NOMO-1 treated with DMSO at 0.1 percent for 48 hours (cell line): Measurements from ENCODE around the gene IL20.
"Not testable (repeated sequence)": the region's sequence is repeated elsewhere in the genome, so short reads cannot be mapped to it uniquely, and the experiment has no call there.

Experiments
- DNase-seq: peaks from one replicate; lab custom pipeline; 2025; ENCODE audit not compliant: unreplicated experiment; lab: John Stamatoyannopoulos, UW

IL20 gene

DNA sequence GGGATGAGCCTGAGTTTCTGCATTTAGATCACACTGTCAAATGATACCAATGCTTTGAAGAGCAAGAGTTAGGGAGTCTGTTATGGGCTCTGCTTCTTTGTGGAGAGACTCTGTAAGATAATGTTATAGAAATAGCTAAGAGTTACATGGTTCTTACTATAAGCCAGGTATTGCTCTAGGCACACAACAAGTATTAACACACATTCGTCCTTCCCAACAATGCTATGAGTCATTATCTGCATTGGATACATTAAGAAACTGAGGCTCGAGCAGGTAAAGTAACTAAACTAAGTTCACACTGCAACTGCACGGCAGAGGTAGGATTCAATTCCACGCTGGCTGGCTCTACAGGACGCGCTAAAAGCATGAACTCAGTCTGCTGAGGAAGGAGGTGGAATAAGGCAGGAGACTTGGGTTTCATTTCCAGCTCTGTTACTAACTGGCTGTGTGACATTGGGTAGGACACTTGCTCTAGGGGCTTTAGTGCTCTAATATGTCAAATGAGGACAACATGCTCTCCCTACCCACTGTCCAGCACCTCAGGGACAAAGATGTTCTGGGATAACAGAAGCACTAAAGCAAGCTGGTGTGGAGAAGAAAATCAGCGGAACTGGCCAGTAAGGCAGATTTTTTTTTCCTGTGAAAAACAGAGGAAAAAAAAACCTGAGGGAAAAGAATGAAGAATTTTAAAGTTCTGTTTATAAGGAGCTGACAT is 23.7 kb upstream of the IL20 start:
- no peak for DNase-seq

DNA sequence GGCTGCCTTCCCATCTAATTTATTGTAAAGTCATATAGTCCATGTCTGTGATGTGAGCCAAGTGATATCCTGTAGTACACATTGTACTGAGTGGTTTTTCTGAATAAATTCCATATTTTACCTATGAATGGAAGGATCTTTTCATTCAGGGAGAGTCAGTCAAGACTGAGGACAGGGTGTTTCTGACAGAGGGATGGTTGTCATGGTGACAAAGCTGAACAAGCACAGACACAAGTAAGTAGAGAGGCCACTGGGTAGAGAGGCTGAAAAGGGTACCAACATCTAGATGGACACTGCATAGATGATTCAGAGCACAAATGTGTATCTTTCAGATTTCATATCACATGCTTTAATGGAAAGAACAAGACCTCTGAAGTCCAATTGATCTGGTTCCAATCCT is 22.6 kb upstream of the IL20 start:
- DNase-seq = no peak

DNA sequence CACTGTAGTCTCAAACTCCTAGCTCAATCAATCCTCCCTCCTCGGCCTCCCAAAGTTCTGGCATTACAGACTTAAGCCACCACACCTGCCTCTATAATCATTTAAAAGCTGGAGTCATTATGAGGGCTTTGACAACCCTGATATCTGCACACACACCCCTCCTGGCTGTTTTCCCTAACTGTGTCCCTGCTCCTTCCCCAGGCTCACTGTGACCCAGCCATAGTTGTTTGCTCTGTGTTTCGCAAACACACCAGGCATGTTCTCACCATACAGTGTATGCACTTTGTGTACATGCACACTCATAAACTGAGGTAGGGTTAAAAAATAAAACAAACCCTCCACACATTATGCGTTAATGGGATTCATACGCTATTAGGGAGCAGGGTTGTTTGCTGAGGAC is 21.8 kb upstream of the IL20 start:
- DNase-seq = no peak

DNA sequence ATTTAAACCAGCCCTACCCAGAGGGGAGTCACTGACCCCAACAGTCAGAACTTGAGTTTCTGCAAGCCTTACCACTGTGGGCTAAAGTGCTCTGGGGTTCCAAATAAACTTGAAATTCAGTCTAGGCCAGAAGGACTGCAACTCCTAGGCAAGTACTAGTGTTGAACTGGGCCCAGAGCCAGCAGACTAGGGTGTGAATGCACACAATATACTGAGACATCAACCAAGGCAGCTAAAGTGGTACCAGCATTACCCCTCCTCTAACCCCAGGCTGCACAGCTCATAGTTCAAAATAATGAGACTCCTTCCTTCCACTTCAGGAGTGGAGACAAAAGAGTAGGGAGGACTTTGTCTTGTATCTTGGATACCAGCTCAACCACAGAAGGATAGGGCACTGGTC is 18.9 kb upstream of the IL20 start:
- DNase-seq = no peak

DNA sequence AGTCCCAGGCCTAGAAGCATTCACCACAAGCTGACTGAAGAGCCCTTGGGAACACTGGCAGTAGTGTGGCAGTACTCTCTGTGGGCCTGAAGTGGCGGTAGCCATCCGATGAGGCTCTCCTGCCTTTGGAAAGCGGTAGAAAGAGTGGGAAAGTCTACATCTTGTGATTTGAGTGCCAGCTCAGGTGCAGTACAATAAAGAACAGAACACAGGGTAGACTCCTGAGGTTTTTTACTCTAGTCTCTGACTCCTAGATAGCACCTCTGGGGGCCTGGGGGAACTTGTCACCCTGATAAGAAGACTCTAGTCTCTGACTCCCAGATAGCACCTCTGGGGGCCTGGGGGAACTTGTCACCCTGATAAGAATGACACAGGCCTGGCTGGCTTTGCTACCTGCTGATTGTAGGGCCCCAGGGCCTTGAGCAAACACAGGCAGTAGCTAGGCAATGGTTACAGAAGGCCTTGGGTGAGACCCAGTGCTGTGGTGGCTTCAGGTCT is 18.0 kb upstream of the IL20 start:
- DNase-seq = no peak

DNA sequence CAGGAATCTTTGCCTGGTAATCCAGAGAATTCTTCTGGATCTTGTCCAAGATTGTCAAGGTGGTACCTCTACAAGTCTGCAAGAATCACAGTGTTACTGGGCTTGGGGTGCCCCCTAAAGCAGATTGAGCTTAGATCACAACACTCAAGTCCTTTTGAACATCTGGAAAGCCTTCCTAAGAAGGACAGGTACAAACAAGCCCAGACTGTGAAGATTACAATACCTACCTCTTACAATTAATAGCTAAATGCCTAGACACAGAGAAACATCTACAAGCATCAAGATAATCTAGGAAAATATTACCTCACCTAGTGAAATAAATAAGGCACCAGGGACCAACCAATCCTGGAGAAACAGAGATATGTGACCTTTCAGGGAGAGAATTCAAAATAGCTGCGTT is 17.5 kb upstream of the IL20 start:
- no peak for DNase-seq

DNA sequence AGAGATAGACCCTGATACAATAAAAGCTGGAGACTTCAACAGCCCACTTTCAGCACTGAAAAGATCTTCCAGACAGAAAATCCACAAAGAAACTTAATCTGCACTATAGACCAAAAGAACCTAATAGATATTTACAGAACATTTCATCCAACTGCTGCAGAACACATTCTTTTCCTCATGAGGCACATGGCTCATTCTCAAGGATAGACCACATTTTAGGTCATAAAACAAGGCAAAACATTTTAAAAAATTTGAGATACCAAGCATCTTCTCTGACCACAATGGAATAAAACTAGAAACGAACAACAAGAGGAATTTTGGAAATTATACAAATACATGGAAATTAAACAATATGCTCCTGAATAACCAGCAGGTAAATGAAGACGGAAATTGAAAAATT is 15.0 kb upstream of the IL20 start:
- DNase-seq = no peak

DNA sequence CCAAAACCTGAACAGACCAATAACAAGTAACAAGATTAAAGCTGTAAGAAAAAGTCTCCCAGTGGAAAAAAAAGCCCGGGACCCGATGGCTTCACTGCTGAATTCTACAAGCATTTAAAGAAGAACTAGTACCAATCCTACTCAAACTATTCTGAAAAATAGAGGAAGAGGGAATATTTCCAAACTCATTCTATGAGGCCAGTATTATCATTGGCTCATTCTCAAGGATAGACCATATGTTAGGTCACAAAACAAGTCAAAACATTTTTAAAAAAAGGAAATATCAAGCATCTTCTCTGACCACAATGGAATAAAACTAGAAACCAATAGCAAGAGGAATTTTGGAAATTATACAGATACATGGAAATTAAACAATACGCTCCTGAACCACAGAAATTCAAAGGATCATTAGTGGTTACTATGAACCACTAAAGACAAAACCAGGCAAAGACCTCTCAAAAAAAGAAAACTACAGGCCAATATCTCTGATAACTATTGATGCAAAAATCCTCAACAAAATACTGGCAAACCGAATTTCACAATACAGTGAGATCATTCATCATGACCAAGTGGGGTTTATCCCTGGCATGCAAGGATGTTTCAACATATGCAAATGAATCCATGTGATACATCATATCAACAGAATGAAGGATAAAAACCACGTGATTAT is 13.9 kb upstream of the IL20 start:
- DNase-seq = peak; percentile 1

DNA sequence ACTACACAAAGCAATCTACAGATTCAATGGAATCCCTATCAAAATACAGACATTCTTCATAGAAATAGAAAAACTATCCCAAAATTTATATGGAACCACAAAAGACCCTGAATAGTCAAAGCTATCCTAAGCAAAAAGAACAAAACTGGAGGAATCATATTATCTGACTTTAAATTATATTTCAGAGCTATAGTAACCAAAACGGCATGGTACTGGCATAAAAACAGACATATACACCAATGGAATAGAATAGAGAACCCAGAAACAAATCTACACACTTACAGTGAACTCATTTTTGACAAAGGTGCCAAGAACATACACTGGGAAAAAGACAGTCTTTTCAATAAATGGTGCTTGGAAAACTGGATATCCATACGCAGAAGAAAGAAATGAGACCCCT is 12.8 kb upstream of the IL20 start:
- DNase-seq = not testable (repeated sequence)

DNA sequence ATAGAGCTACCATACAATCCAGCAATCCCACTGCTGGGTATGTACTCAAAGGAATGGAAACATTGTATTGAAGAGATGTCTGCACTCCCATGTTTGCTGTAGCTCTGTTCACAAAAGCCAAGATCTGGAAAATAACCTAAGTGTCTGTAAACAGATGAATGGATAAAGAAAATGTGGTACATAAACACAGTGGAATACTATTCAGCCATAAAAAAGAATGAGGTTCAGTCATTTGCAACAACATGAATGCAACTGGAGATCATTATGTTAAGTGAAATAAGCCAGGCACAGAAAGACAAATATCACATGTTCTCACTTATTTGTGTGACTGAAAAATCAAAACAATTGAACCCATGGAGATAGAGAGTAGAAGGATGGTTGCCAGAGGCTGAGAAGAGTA is 11.7 kb upstream of the IL20 start:
- DNase-seq = not testable (repeated sequence)

DNA sequence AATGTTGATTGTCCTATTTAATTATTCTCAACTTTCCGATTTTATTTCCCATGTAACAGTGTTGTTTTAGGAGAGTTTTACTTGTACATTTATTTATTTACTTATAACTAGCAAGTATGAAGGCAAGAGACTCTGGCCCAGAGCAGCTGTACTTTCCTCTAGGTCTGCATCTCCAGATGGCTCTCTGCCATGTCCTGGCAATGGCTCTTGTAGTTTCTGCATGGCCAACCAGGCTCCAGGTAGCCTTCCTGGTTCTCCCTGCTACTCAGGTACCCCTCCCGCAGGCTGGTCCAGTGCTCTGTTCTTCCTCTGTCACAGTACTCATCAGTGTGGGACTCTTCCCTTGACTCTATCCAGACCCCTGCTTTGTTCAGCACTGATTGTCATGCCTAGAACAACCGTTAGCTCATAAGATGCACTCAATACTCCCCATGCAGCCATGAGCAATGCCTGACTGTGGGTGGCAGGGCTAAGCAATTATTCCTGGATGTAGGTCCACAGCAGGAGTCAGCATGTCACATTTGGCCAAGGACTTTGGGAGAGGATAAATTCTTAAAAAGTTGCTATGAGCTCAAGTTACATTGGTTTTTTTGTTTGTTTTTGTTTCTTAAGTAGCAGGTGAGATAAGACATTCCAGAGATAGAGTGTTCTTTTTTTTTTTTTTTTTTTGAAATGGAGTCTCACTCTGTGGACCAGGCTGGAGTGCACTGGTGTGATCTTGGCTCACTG is 10.9 kb upstream of the IL20 start:
- DNase-seq = no peak

DNA sequence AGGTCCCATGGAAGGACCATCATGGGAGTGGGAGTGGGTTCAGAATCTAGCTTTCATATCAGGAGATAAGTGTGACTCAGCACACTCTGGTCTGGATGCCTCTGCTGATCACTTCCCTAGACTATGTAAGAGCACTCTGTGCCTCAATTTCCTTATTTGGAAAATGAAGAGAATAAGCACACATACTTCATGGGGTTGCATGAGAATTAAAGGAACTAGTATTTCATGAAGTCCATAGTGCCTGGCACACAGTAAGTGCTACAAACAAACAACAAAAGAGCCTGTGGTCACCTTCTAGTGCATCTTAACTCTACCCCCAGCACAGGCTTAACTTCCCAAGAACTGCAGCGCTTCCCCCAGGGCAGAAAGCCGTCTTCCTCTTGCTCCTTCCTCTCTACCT is 9.6 kb upstream of the IL20 start:
- no peak for DNase-seq

DNA sequence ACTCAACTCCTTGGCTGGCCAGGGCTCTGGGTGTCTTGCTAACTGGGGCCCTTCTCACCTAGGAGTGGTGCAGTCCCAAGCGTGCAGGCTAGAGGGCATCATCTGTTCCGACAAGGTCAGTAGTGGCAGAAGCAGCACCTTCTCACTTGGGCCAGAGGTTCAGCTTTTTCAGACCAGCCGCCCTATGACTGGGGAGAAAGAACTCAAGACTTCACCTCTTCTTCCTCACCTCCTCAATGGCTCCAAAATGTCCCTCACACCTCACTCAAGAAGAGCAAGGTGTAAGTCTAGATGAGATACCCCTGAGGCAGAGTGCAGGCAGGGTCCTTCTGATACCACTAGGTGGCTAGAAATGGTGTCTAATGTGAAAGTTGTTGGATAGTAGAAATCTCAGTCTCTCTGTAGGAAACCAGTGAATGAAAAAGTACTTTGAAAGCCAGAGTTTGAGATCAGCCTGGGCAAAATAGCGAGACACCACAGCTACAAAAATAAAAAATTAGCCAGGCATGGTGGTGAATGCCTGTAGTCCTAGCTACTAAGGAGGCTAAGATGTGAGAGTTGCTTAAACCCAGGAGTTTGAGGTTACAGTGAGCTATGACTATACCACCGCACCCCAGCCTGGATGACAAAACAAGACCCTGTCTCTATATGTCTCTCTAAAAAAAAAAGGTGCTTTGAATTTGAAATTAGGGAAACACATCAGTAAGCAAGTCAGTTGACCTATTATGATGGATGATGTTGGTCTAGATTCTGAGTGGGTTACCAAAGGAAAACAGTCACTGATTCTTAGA is 8.6 kb upstream of the IL20 start:
- DNase-seq = no peak

DNA sequence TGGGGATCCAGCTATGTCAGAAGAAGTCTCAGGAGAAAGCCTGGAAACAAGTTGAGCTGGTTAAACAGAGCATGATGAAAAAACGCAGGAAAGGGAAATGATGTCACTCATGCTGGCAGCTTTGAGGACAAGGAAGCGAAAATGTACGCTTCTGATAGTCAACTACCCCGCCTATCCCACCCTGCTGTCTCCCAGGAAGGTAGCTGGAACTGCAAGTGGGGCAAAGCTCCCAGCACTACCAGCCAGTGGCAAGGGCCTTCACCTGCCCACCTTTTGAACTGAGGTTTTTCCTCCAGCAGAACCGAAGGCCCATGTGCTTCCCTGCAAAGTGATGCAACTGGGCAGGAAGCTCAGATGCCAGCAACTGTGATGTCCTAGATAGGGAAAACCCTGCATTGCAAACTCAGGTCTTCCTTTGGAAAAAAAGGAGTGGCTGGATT is 6.3 kb upstream of the IL20 start:
- peak; percentile 3 for DNase-seq

DNA sequence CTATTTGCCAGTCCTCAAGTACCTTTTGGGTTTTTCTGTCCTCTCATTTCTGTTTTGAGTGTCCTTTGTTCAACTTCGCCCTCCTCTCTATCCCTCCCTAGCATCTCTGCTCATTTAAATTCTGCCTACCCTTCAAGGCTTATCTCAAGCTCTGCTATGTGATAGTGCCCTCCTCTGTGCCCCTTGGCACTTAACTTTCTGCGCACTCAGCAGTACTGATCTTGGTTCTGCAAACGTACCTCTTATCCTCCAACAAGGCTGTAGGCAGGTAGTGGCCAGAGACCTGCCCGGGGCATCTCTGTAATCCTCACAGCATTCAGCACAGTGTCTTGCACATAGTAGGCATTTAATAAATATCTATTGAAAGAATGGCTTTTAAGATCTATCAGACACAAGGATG is 5.3 kb upstream of the IL20 start:
- no peak for DNase-seq

DNA sequence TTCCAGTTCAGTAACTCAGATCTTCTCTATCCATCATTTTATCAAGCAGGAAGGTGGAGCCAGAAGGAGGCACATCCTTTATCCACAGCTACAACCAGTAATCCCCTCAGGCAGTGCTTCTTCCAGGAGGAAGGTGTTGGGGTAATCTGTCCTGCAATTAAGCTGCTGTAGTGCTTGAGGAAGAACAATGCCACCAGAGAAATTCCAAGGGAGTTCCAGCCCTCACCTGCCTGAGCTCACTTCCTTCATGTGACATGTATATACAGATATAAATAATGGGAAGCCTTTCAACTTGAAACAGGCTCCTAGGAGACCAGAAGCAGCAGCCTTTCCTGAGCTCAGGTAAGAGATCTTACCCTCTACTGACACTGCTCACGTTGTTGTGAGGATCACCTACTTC is 2.2 kb upstream of the IL20 start:
- no peak for DNase-seq

DNA sequence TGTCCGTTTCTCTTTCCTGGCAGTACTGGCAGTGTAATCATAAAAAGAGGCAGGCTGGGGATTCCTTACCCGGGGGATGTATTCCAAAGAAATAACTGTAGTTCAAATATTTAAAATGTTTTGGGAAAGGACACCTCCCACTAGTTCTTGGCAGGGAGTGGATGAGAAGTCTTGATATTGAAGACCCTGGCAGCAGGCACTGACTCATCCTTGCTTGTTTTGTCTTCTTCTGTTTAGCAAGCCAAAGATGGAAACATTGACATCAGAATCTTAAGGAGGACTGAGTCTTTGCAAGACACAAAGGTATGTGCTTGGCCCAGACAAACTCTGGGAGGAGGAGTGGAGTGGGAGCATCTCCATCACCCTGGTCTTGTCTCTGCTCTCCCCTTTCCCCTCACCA is 639 bp downstream of the IL20 start:
- DNase-seq = no peak

DNA sequence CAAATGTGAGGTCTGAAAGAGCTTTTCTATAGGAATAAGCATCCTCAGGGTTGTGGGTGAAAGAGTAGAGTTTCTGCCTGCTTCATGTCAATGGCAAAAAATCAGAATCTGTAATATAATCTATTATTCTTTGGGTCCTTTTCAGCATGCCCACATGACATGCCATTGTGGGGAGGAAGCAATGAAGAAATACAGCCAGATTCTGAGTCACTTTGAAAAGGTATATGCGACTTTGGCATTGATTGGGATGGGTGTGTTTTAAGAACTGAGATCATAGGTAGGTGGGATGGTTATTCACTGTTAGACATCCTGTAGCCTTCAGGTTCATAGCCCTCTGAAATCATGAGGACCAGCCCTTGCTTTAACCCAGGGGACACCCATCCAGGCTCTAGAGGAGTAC is 1.8 kb downstream of the IL20 start:
- DNase-seq = no peak

DNA sequence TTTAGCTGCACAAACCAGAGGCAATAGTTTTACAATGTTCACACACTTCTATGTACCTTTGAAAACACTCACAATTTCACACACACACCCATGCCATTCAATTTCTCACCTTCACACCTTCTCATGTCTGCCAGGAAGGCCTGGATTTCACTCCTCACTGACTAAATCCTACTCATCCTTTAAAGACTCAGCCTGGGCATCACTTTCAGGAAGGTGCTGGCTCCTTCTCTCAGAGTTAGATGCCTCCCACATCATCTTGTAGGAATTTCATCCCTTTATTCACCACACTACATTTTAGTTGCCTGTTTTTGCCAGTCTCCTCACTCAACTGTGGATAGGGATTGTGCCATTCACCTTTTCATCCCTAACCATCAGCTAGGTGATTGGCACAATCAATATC is 2.3 kb downstream of the IL20 start:
- no peak for DNase-seq

DNA sequence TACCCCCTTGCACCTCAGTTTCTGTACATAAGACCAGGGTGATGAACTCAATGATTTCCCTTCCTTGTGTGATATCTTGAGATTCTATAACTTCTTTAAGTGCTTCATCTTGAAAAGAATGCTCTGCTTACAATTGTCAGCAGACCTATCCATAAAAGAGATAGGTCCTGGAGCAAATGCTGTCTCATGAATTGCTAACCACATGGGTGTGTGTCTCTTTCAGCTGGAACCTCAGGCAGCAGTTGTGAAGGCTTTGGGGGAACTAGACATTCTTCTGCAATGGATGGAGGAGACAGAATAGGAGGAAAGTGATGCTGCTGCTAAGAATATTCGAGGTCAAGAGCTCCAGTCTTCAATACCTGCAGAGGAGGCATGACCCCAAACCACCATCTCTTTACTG is 2.8 kb downstream of the IL20 start:
- DNase-seq = no peak

DNA sequence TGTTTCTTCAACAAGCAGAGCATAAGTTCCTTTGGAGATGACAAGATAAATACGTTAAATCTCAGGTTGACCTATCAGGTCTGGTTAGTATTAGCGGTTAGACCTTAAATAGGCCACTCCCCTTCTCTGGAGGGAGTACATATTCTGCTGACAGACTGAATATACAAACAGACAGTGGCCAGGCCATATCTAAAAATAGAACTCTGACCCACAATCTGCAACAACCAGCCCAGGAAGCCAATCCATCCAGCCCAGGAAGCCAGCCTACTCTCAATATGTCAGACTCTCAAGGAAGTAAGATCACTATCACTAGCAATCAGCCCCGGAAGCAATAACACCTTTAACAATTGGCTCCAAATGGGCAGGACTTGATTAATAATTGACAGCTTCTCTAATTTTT is 6.7 kb downstream of the IL20 start:
- DNase-seq = no peak
